H9 (cell line): ENCODE results near the gene METRN. TPM values are rescaled to one million over a fixed set of nuclear protein-coding genes. Genes with fewer than 3 reads are reported as not detected.

Experiments used
- DNase-seq: peaks from one replicate; pipeline ENCODE4 v3.0.0-alpha.2; 2017
- H2AFZ ChIP-seq: one replicate; pipeline ENCODE4 v1.6.1; 2013; ENCODE audit warnings: mild to moderate bottlenecking, low read length, control low read depth, moderate library complexity
- H2AK5ac ChIP-seq: 2 replicates; pipeline ENCODE4 v1.6.1; 2013; ENCODE audit warnings: low read length, control low read depth, mixed read lengths; ENCODE audit not compliant: insufficient read length
- H2BK120ac ChIP-seq: one replicate; pipeline ENCODE4 v1.6.1; 2013; ENCODE audit warnings: low read depth, mild to moderate bottlenecking, low read length, control low read depth, inconsistent platforms; ENCODE audit not compliant: poor library complexity, severe bottlenecking
- H2BK12ac ChIP-seq: 2 replicates; pipeline ENCODE4 v1.6.1; 2013; ENCODE audit warnings: low read length, control low read depth, mixed read lengths, low read depth; ENCODE audit not compliant: insufficient read length
- H2BK15ac ChIP-seq: 2 replicates; pipeline ENCODE4 v1.6.1; 2013; ENCODE audit warnings: low read depth, low read length, control low read depth
- H2BK20ac ChIP-seq: one replicate; pipeline ENCODE4 v1.6.1; 2013; ENCODE audit warnings: low read depth, mild to moderate bottlenecking, low read length, control low read depth, inconsistent platforms; ENCODE audit not compliant: poor library complexity, severe bottlenecking
- H2BK5ac ChIP-seq: 2 replicates; pipeline ENCODE4 v1.6.1; 2013; ENCODE audit warnings: low read length, control low read depth, mixed read lengths; ENCODE audit not compliant: insufficient read length
- H3K14ac ChIP-seq: 2 replicates; pipeline ENCODE4 v1.6.1; 2013; ENCODE audit warnings: low read length, control low read depth; ENCODE audit not compliant: insufficient read depth
- H3K18ac ChIP-seq: 2 replicates; pipeline ENCODE4 v1.6.1; 2013; ENCODE audit warnings: low read depth, mild to moderate bottlenecking, mixed read lengths, low read length, control low read depth; ENCODE audit not compliant: insufficient read length
- H3K23ac ChIP-seq: 2 replicates; pipeline ENCODE4 v1.6.1; 2013; ENCODE audit warnings: low read length, control low read depth, mixed read lengths, low read depth; ENCODE audit not compliant: insufficient read length
- H3K23me2 ChIP-seq: 2 replicates; pipeline ENCODE4 v1.6.1; 2013; ENCODE audit warnings: low read depth, mild to moderate bottlenecking, mixed read lengths, low read length, control low read depth; ENCODE audit not compliant: insufficient read length, poor library complexity, severe bottlenecking
- H3K27ac ChIP-seq: 2 replicates; pipeline ENCODE4 v1.5.1; 2013; ENCODE audit warnings: low read length, control low read depth, mixed read lengths, low read depth; ENCODE audit not compliant: insufficient read length
- H3K27me3 ChIP-seq: 2 replicates; pipeline ENCODE4 v1.6.1; 2013; ENCODE audit warnings: low read length, control low read depth, inconsistent platforms; ENCODE audit not compliant: insufficient read depth
- H3K4ac ChIP-seq: 2 replicates; pipeline ENCODE4 v1.6.1; 2013; ENCODE audit warnings: low read depth, mild to moderate bottlenecking, control low read depth, inconsistent platforms, low read length, moderate library complexity
- H3K4me1 ChIP-seq: 2 replicates; pipeline ENCODE4 v1.6.1; 2013; ENCODE audit warnings: low read length, control low read depth, inconsistent platforms; ENCODE audit not compliant: insufficient read depth
- H3K4me2 ChIP-seq: 2 replicates; pipeline ENCODE4 v1.6.1; 2013; ENCODE audit warnings: low read length, control low read depth, mixed read lengths; ENCODE audit not compliant: insufficient read length, insufficient read depth
- H3K56ac ChIP-seq: 2 replicates; pipeline ENCODE4 v1.6.1; 2013; ENCODE audit warnings: low read depth, mild to moderate bottlenecking, mixed read lengths, low read length, control low read depth; ENCODE audit not compliant: insufficient read length
- H3K79me1 ChIP-seq: 2 replicates; pipeline ENCODE4 v1.6.1; 2013; ENCODE audit warnings: low read depth, mild to moderate bottlenecking, moderate library complexity, low read length, control low read depth, inconsistent platforms; ENCODE audit not compliant: insufficient read depth, poor library complexity, severe bottlenecking
- H3K79me2 ChIP-seq: 2 replicates; pipeline ENCODE4 v1.6.1; 2013; ENCODE audit warnings: low read length, control low read depth, inconsistent platforms; ENCODE audit not compliant: insufficient read depth
- H3K9ac ChIP-seq: 2 replicates; pipeline ENCODE4 v1.6.1; 2013; ENCODE audit warnings: low read length, control low read depth, mixed read lengths; ENCODE audit not compliant: insufficient read length; ENCODE audit errors: extremely low read depth
- H3K9me3 ChIP-seq: one replicate; pipeline ENCODE4 v1.6.1; 2013; ENCODE audit warnings: low read depth, low read length, inconsistent platforms; ENCODE audit not compliant: control insufficient read depth
- H3T11ph ChIP-seq: one replicate; pipeline ENCODE4 v1.6.1; 2013; ENCODE audit warnings: mild to moderate bottlenecking, low read length, control low read depth, inconsistent platforms
- H4K20me1 ChIP-seq: one replicate; pipeline ENCODE4 v1.6.1; 2013; ENCODE audit not compliant: control insufficient read depth, insufficient read length, insufficient read depth
- H4K5ac ChIP-seq: 2 replicates; pipeline ENCODE4 v1.6.1; 2013; ENCODE audit warnings: low read depth, mild to moderate bottlenecking, mixed read lengths, low read length, control low read depth; ENCODE audit not compliant: insufficient read length
- H4K8ac ChIP-seq: replicated peaks from 2 replicates; pipeline ENCODE4 v1.6.1; 2013; ENCODE audit warnings: low read length, control low read depth, mixed read lengths, low read depth; ENCODE audit not compliant: insufficient read length
- H4K91ac ChIP-seq: 2 replicates; pipeline ENCODE4 v1.6.1; 2013; ENCODE audit warnings: low read depth, mild to moderate bottlenecking, moderate library complexity, mixed read lengths, low read length, control low read depth; ENCODE audit not compliant: insufficient read length
- H3K27ac Mint-ChIP-seq, 3 experiments: 2 replicates in 2 of 3; 3 replicates in 1 of 3; pipeline ENCODE4 v1.8.0; 2020 to 2021; ENCODE audit warnings: mixed read lengths in 3 of 3, mild to moderate bottlenecking in 1 of 3, moderate library complexity in 1 of 3
- H3K27me3 Mint-ChIP-seq: 2 replicates; pipeline ENCODE4 v1.8.0; 2021; ENCODE audit warnings: low read depth, mild to moderate bottlenecking, moderate library complexity, mixed read lengths
- H3K36me3 Mint-ChIP-seq, 3 experiments: 2 replicates in 2 of 3; 3 replicates in 1 of 3; pipeline ENCODE4 v1.8.0; 2020 to 2021; ENCODE audit warnings: low read depth in 3 of 3, mixed read lengths in 3 of 3; ENCODE audit not compliant: insufficient read depth in 1 of 3
- H3K4me1 Mint-ChIP-seq, 2 experiments: 2 replicates each; pipeline ENCODE4 v1.8.0; 2020; ENCODE audit warnings: mixed read lengths in 2 of 2
- H3K4me3 Mint-ChIP-seq, 2 experiments: 2 replicates in 1 of 2; 3 replicates in 1 of 2; pipeline ENCODE4 v1.8.0; 2020 to 2021; ENCODE audit warnings: mild to moderate bottlenecking in 2 of 2, mixed read lengths in 2 of 2, moderate library complexity in 1 of 2
- H3K9me3 Mint-ChIP-seq, 2 experiments: 2 replicates in 1 of 2; 3 replicates in 1 of 2; pipeline ENCODE4 v1.8.0; 2020; ENCODE audit warnings: mild to moderate bottlenecking in 2 of 2, mixed read lengths in 2 of 2, moderate library complexity in 1 of 2
- WGBS: extraction: QIAGEN DNeasy Blood & Tissue Kit; methylation state at CpG from one replicate; pipeline ENCODE4 v1.1.7; 2013; ENCODE audit warnings: missing lambda C conversion rate, low lambda C conversion rate, mixed read lengths; ENCODE audit not compliant: insufficient read length; ENCODE audit errors: extremely low coverage; 5-methylcytosine and 5-hydroxymethylcytosine counted together
- total RNA-seq: library from RNA; stranded (reverse); gene quantifications from 2 replicates; pipeline ENCODE4 v1.2.1, GENCODE V29; 2021
- TF ChIP-seq, protein P1 (sequence below): fragments of 200-600 bp; sonication (generic); conservative IDR thresholded peaks from 3 replicates; pipeline ENCODE4 v1.8.0; 2021; ENCODE audit warnings: antibody characterized with exemption, mild to moderate bottlenecking

The METRN gene
- total RNA-seq, 1 experiment from 2014 or later, result 26.2 TPM

DNA sequence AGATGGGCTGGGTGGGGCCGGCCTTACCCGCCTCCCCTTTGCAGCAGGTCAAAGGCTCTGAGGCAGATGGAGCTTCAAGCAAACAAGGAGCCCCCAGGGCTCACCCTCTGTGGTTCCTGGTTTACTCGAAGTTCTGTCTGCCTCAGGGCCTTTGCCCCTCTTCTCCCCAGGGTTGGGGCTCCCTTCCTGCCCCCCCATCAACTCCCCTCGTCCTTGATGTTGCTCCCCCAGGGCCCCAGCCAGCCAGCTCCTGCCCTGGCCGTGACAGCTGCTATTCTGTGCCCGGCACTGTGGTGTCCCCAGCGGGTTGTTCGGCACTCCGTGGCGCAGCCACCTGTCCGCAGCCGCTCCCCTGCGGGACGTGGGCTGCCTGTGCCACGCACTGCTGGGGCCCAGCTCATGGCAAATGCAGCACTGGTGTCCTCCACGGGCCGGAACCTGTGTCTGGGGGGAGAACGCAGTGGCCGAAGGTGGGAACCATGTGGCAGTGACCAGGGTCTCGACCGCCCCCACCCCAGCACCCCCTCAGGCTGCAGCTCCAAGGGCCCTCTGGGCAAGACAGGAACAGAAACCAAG is 4.3 kb upstream of the METRN start:
- H3K4me1 Mint-ChIP-seq, result peaks cover 3 to 10% of the 10 kb centered on the region in 2 experiments; a peak in 3 of 4 replicates
- H3K27ac Mint-ChIP-seq, result no peak overlapping the region
- peaks cover 77% of the 10 kb centered on the region for H3K27me3 Mint-ChIP-seq
- H3K36me3 Mint-ChIP-seq, result no peaks in the 10 kb centered on the region
- TF ChIP-seq, protein P1, sequence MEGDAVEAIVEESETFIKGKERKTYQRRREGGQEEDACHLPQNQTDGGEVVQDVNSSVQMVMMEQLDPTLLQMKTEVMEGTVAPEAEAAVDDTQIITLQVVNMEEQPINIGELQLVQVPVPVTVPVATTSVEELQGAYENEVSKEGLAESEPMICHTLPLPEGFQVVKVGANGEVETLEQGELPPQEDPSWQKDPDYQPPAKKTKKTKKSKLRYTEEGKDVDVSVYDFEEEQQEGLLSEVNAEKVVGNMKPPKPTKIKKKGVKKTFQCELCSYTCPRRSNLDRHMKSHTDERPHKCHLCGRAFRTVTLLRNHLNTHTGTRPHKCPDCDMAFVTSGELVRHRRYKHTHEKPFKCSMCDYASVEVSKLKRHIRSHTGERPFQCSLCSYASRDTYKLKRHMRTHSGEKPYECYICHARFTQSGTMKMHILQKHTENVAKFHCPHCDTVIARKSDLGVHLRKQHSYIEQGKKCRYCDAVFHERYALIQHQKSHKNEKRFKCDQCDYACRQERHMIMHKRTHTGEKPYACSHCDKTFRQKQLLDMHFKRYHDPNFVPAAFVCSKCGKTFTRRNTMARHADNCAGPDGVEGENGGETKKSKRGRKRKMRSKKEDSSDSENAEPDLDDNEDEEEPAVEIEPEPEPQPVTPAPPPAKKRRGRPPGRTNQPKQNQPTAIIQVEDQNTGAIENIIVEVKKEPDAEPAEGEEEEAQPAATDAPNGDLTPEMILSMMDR, result no peak
- Histone ChIP-seq H2AK5ac (no peak overlapping the region), H2BK20ac (no peak overlapping the region), H3K23ac (no peak overlapping the region), H4K8ac (no peak overlapping the region), H2BK5ac (no peak overlapping the region), H4K5ac (no peak overlapping the region), H3K23me2 (peaks cover 8% of the 10 kb centered on the region), H3K27me3 (peaks cover 21% of the 10 kb centered on the region; the same call in 1 of the 2 replicates), H2BK120ac (no peak overlapping the region), H2BK15ac (no peak overlapping the region), H3K79me2 (no peaks in the 10 kb centered on the region), H4K91ac (no peak overlapping the region), H3K79me1 (no peaks in the 10 kb centered on the region), H3T11ph (no peak overlapping the region), H4K20me1 (no peaks in the 10 kb centered on the region), H2BK12ac (no peak overlapping the region), H2AFZ (no peak overlapping the region), H3K27ac (no peak overlapping the region), H3K9ac (no peak overlapping the region), H3K4me2 (no peak overlapping the region), H3K4ac (no peak overlapping the region), H3K9me3 (no peaks in the 10 kb centered on the region), H3K18ac (no peak overlapping the region), H3K14ac (no peak overlapping the region), H3K4me1 (no peaks in the 10 kb centered on the region), H3K56ac (no peak overlapping the region)
- peaks cover 0 to 2% of the 10 kb centered on the region in 2 experiments; a peak in 2 of 5 replicates for H3K9me3 Mint-ChIP-seq
- WGBS, result no CpG with 5 or more reads among the region's 21 CpGs
- no peak overlapping the region for H3K4me3 Mint-ChIP-seq
- no peak for DNase-seq
